ENCODE data around the gene DENND2A. TPM values are rescaled to one million over a fixed set of nuclear protein-coding genes. Genes with fewer than 3 reads are reported as not detected.

Gene DENND2A
- total RNA-seq, 2 donors from 2014 or later: 7.4 to 9.2 TPM

- no peaks in the 10 kb centered on the region for H3K27me3 ChIP-seq
- no peak for DNase-seq
- TF ChIP-seq CTCF (IDR thresholded peaks at IDR 0.05): no peak
- peaks cover 5% of the 10 kb centered on the region for H3K4me1 ChIP-seq
- H3K36me3 ChIP-seq: no peaks in the 10 kb centered on the region
- intact Hi-C loops (cut with DNase I): no loop called here
- no peak overlapping the region for H3K4me3 ChIP-seq
- no peak overlapping the region for H3K27ac ChIP-seq
- H3K9me3 ChIP-seq: no peaks in the 10 kb centered on the region
- H3K9ac ChIP-seq (ENCODE audit: low read depth in 2 of 2, low read length in 2 of 2): peak overlapping the region in 1 of 2 donors; percentile 4
Measured at GRCh38 chr7:140541176-140541512, 99.5 kb downstream of the DENND2A start.

- no peaks in the 10 kb centered on the region for H3K36me3 ChIP-seq
- H3K4me3 ChIP-seq: no peak overlapping the region
- H3K4me1 ChIP-seq: peaks cover 5% of the 10 kb centered on the region
- intact Hi-C loops (cut with DNase I): no loop called here
- no peak for TF ChIP-seq CTCF (IDR thresholded peaks at IDR 0.05)
- H3K27me3 ChIP-seq: no peaks in the 10 kb centered on the region
- H3K9ac ChIP-seq (ENCODE audit: low read depth in 2 of 2, low read length in 2 of 2): no peak overlapping the region
- no peak for DNase-seq
- H3K27ac ChIP-seq: no peak overlapping the region
- H3K9me3 ChIP-seq: no peaks in the 10 kb centered on the region
Measured at GRCh38 chr7:140540136-140540777, 100.4 kb downstream of the DENND2A start.

- Histone ChIP-seq H3K27me3 (no peaks in the 10 kb centered on the region), H3K9me3 (no peaks in the 10 kb centered on the region), H3K27ac (no peak overlapping the region), H3K4me3 (no peak overlapping the region), H3K36me3 (no peaks in the 10 kb centered on the region), H3K4me1 (peaks cover 5% of the 10 kb centered on the region), H3K9ac (ENCODE audit: low read depth in 2 of 2, low read length in 2 of 2) (no peak overlapping the region)
- TF ChIP-seq CTCF (IDR thresholded peaks at IDR 0.05): no peak
- intact Hi-C loops (cut with DNase I): no loop called here
- no peak for DNase-seq
Measured at GRCh38 chr7:140539461-140539860, 101.2 kb downstream of the DENND2A start.

- intact Hi-C loops (cut with DNase I): no loop called here
- Histone ChIP-seq H3K4me1 (peaks cover 5% of the 10 kb centered on the region), H3K9me3 (no peaks in the 10 kb centered on the region), H3K4me3 (no peak overlapping the region), H3K36me3 (no peaks in the 10 kb centered on the region), H3K27ac (no peak overlapping the region), H3K27me3 (no peaks in the 10 kb centered on the region), H3K9ac (ENCODE audit: low read depth in 2 of 2, low read length in 2 of 2) (no peak overlapping the region)
- no peak for DNase-seq
- TF ChIP-seq CTCF (IDR thresholded peaks at IDR 0.05): no peak
Measured at GRCh38 chr7:140537750-140538482, 102.7 kb downstream of the DENND2A start.

GRCh38 chr7:140534743-140535142, 105.9 kb downstream of the DENND2A start:
- Histone ChIP-seq H3K9me3 (no peaks in the 10 kb centered on the region), H3K9ac (ENCODE audit: low read depth in 2 of 2, low read length in 2 of 2) (no peak overlapping the region), H3K4me1 (no peaks in the 10 kb centered on the region), H3K27me3 (no peaks in the 10 kb centered on the region), H3K4me3 (no peak overlapping the region), H3K27ac (no peak overlapping the region), H3K36me3 (no peaks in the 10 kb centered on the region)
- intact Hi-C loops (cut with DNase I): no loop called here
- TF ChIP-seq CTCF (IDR thresholded peaks at IDR 0.05): no peak
- DNase-seq: no peak
